Aorta (tissue), 5 donors: Measurements from ENCODE around the gene EXD3. TPM values are rescaled to one million over a fixed set of nuclear protein-coding genes. Genes with fewer than 3 reads are reported as not detected.

Experiments
- ATAC-seq: fragments of 200-7000 bp; cut with Tn5 transposase; one replicate; pipeline ENCODE4 v1.9.1; 2022; ENCODE audit warnings: moderate library complexity; ENCODE audit not compliant: low FRiP score
- DNase-seq, 2 donors: peaks; one replicate each; pipeline ENCODE4 v3.0.0-alpha.2; 2020
- H3K27ac ChIP-seq, 2 donors: one replicate each; pipeline ENCODE4 v1.5.1; 2013; ENCODE audit warnings: low read length in 2 of 2, mild to moderate bottlenecking in 2 of 2, moderate library complexity in 2 of 2, control low read depth in 1 of 2, inconsistent platforms in 1 of 2, low read depth in 1 of 2
- H3K27me3 ChIP-seq, 2 donors: one replicate each; pipeline ENCODE4 v1.6.1; 2013; ENCODE audit warnings: control low read depth in 1 of 2, low read length in 1 of 2, mild to moderate bottlenecking in 1 of 2, moderate library complexity in 1 of 2; ENCODE audit not compliant: insufficient read depth in 2 of 2, control insufficient read depth in 1 of 2
- H3K36me3 ChIP-seq, 2 donors: one replicate each; pipeline ENCODE4 v1.6.1; 2013; ENCODE audit warnings: control low read depth in 1 of 2, low read length in 1 of 2, mild to moderate bottlenecking in 1 of 2; ENCODE audit not compliant: insufficient read depth in 2 of 2, control insufficient read depth in 1 of 2
- H3K4me1 ChIP-seq, 2 donors: one replicate each; pipeline ENCODE4 v1.6.1; 2013; ENCODE audit warnings: low read length in 2 of 2, control low read depth in 1 of 2, mild to moderate bottlenecking in 1 of 2, moderate library complexity in 1 of 2; ENCODE audit not compliant: insufficient read depth in 2 of 2, control insufficient read depth in 1 of 2
- H3K4me3 ChIP-seq, 2 donors: one replicate each; pipeline ENCODE4 v1.5.1; 2013; ENCODE audit warnings: low read length in 2 of 2, control low read depth in 1 of 2, mild to moderate bottlenecking in 1 of 2
- H3K9me3 ChIP-seq: one replicate; pipeline ENCODE4 v1.6.1; 2013; ENCODE audit warnings: mild to moderate bottlenecking, low read length; ENCODE audit not compliant: control insufficient read depth
- WGBS, 2 donors: extraction: QIAGEN DNeasy Blood & Tissue Kit; methylation state at CpG; one replicate each; pipeline ENCODE4 v1.1.7; 2013; 5-methylcytosine and 5-hydroxymethylcytosine counted together
- intact Hi-C, 2 donors: fragments of 100-400 bp; cut with DNase I; formaldehyde crosslinking; loops; one replicate each; pipeline versions ENCODE4 v1.14.2 to v1.15.0; 2022
- polyA plus RNA-seq, 2 donors: library from polyadenylated mRNA; stranded (reverse); fragments of 200-250 nt; gene quantifications; one replicate each; pipeline ENCODE4 v1.2.3, GENCODE V29; 2013
- total RNA-seq, 2 donors: library from RNA; stranded (reverse); fragmentation: NEBNext Ultra II Directional; extraction: Animal tissue kit (Norgen Biotek cat#: 25700); gene quantifications; one replicate each; pipeline ENCODE4 v1.2.1, GENCODE V29; 2021
- donor health status: healthy with polysubstance abuse.
- donor health status: Bipolar disorder and iron deficiency.
- donor health status: DM: no; HTN: no; CAD: no.
- donor health status: DM: no; HTN: no; CAD: no.
- donor health status: DM: yes; HTN: yes; CAD: no.

EXD3 gene
- total and polyA plus RNA-seq, 4 donors = 15.9 to 96.8 (median 30.0) TPM

GRCh38 chr9:137314561-137315560, 108.1 kb downstream of the EXD3 start:
- H3K27ac ChIP-seq = no peak overlapping the region
- ATAC-seq (no peak), DNase-seq (peak; percentile 50 to 71)
- no peaks in the 10 kb centered on the region for H3K36me3 ChIP-seq
- H3K4me3 ChIP-seq = no peak overlapping the region
- no peaks in the 10 kb centered on the region for H3K4me1 ChIP-seq
- intact Hi-C loops = no loop called here
- no peaks in the 10 kb centered on the region for H3K9me3 ChIP-seq
- 60 to 69% methylated on average over 42 of the region's 42 CpGs for WGBS, 2 donors
- no peaks in the 10 kb centered on the region for H3K27me3 ChIP-seq

- 78 to 80% methylated on average over 22 to 24 of the region's 24 CpGs for WGBS, 2 donors
- Histone ChIP-seq H3K27me3 (no peaks in the 10 kb centered on the region), H3K36me3 (no peaks in the 10 kb centered on the region), H3K4me3 (no peak overlapping the region), H3K27ac (no peak overlapping the region), H3K4me1 (no peaks in the 10 kb centered on the region), H3K9me3 (no peaks in the 10 kb centered on the region)
- intact Hi-C loops = no loop called here
- DNase-seq (peak in 1 of 2 donors; percentile 38), ATAC-seq (no peak)
These were observed 108.9 kb downstream of the EXD3 start for GRCh38 chr9:137313956-137314560.

GRCh38 chr9:137313326-137313936, 109.5 kb downstream of the EXD3 start:
- intact Hi-C loops = no loop called here
- Histone ChIP-seq H3K4me3 (no peak overlapping the region), H3K27me3 (no peaks in the 10 kb centered on the region), H3K9me3 (no peaks in the 10 kb centered on the region), H3K4me1 (no peaks in the 10 kb centered on the region), H3K36me3 (no peaks in the 10 kb centered on the region), H3K27ac (no peak overlapping the region)
- DNase-seq = peak; percentile 31 to 53
- 71 to 76% methylated on average over 9 of the region's 9 CpGs for WGBS, 2 donors
- ATAC-seq = no peak

GRCh38 chr9:137312852-137313325, 110.1 kb downstream of the EXD3 start:
- Histone ChIP-seq H3K4me3 (no peak overlapping the region), H3K27me3 (no peaks in the 10 kb centered on the region), H3K4me1 (no peaks in the 10 kb centered on the region), H3K9me3 (no peaks in the 10 kb centered on the region), H3K27ac (no peak overlapping the region), H3K36me3 (no peaks in the 10 kb centered on the region)
- DNase-seq = peak; percentile 42 to 62
- intact Hi-C loops = no loop called here
- no peak for ATAC-seq
- 89 to 94% methylated on average over 4 to 6 of the region's 6 CpGs for WGBS, 2 donors

- Histone ChIP-seq H3K36me3 (no peaks in the 10 kb centered on the region), H3K27me3 (no peaks in the 10 kb centered on the region), H3K4me3 (no peak overlapping the region), H3K27ac (no peak overlapping the region), H3K9me3 (no peaks in the 10 kb centered on the region), H3K4me1 (no peaks in the 10 kb centered on the region)
- 16 to 22% methylated on average over 25 to 28 of the region's 28 CpGs for WGBS, 2 donors
- ATAC-seq = no peak
- peak; percentile 47 to 62 for DNase-seq
- intact Hi-C loops = no loop called here
These were observed 110.7 kb downstream of the EXD3 start for GRCh38 chr9:137311986-137312851.

- Histone ChIP-seq H3K4me3 (no peak overlapping the region), H3K27ac (no peak overlapping the region), H3K27me3 (no peaks in the 10 kb centered on the region), H3K9me3 (no peaks in the 10 kb centered on the region), H3K4me1 (no peaks in the 10 kb centered on the region), H3K36me3 (no peaks in the 10 kb centered on the region)
- ATAC-seq = no peak
- intact Hi-C loops = no loop called here
- peak; percentile 46 to 70 for DNase-seq
- 31 to 36% methylated on average over 26 to 27 of the region's 27 CpGs for WGBS, 2 donors
These were observed 111.6 kb downstream of the EXD3 start for GRCh38 chr9:137311171-137311985.

- Histone ChIP-seq H3K36me3 (no peaks in the 10 kb centered on the region), H3K4me1 (no peaks in the 10 kb centered on the region), H3K27ac (no peak overlapping the region), H3K9me3 (no peaks in the 10 kb centered on the region), H3K4me3 (no peak overlapping the region), H3K27me3 (no peaks in the 10 kb centered on the region)
- DNase-seq (peak in 1 of 2 donors; percentile 69), ATAC-seq (no peak)
- intact Hi-C loops = no loop called here
- 88 to 89% methylated on average over 20 of the region's 20 CpGs for WGBS, 2 donors
These were observed 112.5 kb downstream of the EXD3 start for GRCh38 chr9:137310189-137311052.
